ENCODE results near the gene FAM78A.

GRCh38 chr9:131218370-131218769 is 57.9 kb downstream of the FAM78A start:
- no peak for TF ChIP-seq POLR2A (IDR thresholded peaks at IDR 0.05; ENCODE audit: low read depth, low read length)
- no peak for TF ChIP-seq TAF1 (IDR thresholded peaks at IDR 0.05; ENCODE audit: borderline replicate concordance, low read depth, low read length)

Measured in GM12892 (cell line).